ACHN (cell line): ENCODE data around the gene HBEGF.

ENCODE experiments used
- DNase-seq: peaks from one replicate; pipeline ENCODE4 v3.0.0-alpha.2; 2015
- in situ Hi-C: cut with HindIII; loops from 2 replicates; pipeline ENCODE4 v1.10.0; 2017; ENCODE audit warnings: low sequenced_read_pairs, low pct_ligation_motif_present, low pct_unique_long_range_greater_than_20kb

HBEGF gene

DNA sequence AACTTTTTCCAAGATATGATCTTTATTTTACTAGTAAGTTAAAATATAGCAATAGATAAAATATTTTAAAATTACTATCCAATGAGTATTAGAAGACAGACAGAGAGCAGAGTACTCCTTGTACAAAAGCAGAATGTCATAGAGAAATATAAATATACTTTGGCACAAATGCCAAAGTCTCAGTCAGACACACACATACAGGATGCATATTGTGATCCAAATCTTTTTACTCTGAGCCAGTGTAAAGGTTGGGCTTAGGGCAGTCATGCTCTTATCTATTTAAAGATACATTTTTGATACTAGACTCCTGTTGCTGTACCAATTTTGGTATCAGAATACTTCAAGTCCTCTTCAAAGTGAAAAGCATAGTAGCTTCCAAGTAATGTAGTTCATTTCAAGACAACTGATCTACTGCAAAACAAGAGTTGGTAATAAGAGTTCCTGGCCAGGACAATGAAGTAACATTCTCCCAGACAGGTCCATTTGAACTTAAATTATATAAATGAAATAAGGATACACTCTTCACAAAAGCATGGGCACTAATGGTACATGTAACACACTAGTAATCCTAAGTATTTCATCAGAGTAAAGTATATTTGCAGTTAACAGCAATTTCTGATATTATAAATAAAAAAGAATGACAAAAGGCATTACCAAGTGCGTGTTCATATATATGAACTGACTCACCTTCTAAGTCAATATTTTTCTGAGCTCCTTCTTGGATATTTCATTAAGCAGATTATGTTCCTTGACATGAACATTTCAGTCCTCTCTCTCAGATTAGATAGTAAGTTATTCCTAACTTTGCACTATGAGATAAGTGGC, 54.0 kb downstream of the HBEGF start:
- no peak for DNase-seq
- in situ Hi-C loops, result no loop called here

DNA sequence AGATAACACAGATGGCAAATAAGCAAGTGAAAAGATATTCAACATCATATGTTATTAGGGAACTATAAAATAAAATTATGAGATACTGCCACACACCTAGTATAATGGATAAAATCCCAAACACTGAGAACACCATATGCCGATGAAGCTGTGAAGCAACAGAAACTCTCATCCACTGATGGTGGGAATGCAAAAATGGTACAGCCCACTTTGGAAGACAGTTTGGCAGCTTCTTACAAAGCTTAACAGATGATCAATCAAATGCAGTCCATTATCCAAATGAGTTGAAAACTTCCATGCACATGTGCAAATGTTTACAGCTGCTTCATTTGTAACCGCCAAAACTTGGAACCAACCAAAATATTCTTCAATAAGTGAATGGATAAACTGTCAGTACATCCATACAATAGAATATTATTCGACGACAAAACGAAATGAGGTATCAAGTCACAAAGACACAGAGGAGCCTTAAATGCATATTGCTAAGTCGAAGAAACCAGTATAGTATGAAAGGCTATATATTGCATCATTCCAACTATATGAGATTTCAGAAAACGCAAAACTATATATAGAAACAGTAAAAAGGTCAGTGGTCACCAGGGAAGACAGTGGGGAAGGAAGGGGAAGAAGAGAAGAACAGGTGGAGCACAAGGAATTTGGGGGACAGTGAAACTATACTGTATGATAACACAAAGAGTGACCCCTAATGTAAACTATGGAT, 58.4 kb downstream of the HBEGF start:
- in situ Hi-C loops, result no loop called here
- no peak for DNase-seq

DNA sequence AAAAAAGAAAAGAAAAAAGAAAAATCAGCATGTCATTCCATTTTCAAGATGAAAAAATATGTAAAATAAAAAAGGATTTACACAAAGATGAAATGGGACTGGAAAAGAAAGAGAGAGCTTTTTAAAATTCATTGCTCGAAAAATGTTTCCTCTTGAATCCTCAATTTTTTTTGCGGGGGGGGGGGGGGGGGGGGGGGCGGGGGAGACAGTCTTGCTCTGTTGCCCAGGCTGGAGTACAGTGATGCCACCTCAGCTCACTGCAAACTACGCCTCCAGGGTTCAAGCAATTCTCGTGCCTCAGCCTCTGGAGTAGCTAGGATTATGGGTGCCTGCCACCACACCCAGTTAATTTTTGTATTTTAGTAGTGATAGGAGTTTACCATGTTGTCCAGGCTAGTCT, 60.0 kb downstream of the HBEGF start:
- in situ Hi-C loops, result no loop called here
- DNase-seq, result no peak

DNA sequence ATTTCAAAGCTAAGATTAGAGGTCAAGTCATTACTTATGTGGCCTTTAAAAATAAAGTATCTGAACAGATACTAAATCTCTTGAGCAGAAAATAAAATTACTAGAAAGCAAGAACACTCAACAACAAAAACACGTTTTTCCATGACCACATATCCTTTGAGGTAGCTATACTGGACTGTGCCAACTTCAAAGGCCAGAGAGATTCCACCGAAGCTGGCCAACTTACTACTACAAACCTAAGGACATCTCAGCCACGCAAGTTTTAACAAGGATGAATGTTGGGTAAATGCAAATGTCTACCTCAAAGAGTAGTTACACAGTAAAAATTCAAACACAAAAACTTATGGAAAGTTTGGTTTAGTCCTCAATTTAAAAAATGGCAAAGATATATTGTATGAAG, 62.4 kb downstream of the HBEGF start:
- DNase-seq, result no peak
- in situ Hi-C loops, result no loop called here
